GM12873 (cell line): ENCODE data around the gene NDST4.

ENCODE experiments used
- TF ChIP-seq, protein P1 (sequence below): IDR thresholded peaks from 2 replicates; pipeline ENCODE4 v1.5.1; 2012; ENCODE audit warnings: low read depth, mild to moderate bottlenecking, moderate library complexity, low read length, control low read depth; ENCODE audit not compliant: insufficient read depth; ENCODE audit errors: missing control alignments

The NDST4 gene

DNA sequence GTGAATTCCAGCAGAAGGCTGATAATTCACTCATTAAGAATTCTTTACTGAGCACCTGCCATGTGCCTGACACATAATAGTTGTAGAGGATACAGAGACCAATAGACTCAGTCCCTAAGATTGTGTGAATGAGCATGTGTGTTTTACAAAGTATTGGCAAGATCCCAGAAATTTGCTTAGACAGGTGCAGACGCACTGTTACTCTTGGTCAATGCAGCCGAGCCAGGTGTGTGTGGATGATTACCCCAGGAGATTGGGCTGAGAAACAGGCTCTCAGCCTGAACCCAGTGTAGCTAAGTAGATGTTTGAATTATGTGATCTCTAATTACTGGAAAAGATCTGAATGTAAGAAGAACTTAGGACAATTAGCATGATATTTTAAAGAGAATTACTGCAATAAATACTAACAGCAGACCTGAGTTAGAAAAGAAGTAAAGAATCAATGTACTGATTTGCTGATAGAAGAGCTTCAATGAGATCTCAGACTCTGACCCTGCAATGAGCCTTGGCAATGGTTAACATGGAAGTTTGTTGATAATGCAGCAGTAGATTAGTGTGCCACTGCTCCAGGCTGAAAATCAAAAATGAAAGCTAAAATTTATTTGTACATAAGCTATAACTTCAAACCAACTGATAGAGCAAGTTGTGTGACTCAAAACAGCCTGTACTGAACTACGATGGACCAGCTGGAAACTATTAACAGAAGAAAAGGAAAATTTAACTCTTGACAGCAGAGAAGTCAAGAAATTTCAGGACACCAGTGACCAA lies 32.2 kb upstream of the NDST4 start:
- TF ChIP-seq, protein P1, sequence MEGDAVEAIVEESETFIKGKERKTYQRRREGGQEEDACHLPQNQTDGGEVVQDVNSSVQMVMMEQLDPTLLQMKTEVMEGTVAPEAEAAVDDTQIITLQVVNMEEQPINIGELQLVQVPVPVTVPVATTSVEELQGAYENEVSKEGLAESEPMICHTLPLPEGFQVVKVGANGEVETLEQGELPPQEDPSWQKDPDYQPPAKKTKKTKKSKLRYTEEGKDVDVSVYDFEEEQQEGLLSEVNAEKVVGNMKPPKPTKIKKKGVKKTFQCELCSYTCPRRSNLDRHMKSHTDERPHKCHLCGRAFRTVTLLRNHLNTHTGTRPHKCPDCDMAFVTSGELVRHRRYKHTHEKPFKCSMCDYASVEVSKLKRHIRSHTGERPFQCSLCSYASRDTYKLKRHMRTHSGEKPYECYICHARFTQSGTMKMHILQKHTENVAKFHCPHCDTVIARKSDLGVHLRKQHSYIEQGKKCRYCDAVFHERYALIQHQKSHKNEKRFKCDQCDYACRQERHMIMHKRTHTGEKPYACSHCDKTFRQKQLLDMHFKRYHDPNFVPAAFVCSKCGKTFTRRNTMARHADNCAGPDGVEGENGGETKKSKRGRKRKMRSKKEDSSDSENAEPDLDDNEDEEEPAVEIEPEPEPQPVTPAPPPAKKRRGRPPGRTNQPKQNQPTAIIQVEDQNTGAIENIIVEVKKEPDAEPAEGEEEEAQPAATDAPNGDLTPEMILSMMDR: no peak

DNA sequence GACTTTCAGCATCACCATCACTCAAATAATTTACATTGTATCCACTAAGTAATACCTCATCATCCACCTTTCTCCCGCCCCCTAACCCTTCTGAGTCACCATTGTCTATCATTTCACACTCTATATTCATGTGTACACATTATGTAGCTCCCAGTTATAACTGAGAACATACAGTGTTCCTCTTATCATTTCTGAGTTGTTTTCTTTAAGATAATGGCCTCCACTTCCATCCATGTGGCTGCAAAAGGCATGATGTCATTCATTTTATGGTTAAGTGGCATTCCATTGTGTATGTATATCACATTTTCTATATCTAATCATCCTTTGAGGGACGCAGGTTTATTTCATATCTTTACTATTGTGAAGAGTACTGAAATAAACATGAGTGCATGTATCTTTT lies 14.6 kb upstream of the NDST4 start:
- TF ChIP-seq, protein P1: no peak

DNA sequence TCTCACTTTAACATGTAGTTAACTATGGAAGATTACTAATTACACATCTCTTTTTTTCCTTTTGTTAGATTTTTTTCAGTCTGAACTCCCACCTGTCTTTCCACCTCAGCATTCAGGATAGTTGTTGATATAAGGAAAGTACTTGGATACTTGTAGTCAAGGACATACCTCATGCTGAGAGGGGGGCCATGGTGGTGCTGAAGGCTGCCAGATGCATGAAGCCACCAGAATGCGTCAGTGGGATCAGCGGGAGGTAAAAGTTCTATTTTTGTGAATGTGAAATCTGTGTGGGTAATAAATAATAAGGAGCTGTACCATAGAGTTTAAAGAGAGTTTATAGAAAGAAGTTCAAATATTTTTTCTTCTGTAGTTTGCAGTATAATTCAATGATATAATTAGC lies 13.1 kb upstream of the NDST4 start:
- TF ChIP-seq, protein P1: no peak

DNA sequence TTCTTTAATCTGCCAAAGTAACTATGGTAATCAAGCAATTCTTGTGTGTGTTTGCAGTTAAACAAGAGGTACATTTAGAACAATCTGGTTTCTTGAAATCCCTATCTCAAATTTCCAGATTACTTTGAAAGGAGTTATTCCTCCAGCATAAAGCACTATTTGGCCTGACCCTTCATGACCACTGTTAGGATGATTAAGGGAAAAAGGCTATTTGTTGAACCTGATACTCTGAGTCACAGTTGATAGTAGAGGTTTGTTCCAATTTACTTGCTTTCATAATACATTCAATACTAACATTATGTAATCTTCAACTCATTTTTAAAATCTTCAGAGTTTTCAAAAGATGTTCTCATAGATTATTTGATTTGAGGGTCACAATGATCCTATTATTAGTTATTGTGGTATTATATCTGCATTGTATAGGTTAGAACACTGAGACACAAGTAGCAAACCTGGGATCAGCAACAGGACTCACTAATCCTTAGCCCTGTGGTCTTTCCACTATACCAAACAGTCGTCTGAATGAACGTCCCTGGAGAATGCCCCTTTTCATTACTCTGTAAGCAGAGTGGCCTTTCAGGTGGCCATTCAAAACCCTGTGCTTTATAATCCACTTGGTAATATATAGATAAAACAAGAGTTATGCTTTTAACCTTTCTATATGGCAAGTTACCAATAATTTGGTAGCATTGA lies 8.1 kb upstream of the NDST4 start:
- TF ChIP-seq, protein P1: no peak

DNA sequence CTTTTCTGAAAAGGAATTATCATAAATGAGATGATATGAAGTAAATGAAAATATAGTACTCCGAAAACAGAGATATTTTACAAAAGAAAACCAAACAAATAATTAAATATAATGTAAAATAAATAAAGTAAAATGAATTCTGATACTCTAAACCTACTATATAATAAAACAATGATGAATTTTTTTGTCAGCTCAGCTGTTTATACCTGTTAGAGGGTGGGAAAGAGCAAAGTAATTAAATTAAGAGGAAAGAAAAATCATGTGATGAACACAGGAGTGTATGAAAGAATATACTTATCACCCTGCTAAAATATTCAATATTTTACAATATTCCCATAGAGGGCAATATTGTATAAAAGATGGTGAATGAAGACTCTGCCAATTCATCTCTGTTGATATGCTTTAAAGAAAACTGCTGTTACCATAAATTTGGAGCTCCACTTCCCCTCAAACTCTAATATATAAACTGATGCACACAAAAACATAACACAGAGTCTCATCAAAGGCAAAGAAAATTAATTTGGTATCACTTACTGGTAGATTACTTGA lies 6.5 kb upstream of the NDST4 start:
- TF ChIP-seq, protein P1: no peak

DNA sequence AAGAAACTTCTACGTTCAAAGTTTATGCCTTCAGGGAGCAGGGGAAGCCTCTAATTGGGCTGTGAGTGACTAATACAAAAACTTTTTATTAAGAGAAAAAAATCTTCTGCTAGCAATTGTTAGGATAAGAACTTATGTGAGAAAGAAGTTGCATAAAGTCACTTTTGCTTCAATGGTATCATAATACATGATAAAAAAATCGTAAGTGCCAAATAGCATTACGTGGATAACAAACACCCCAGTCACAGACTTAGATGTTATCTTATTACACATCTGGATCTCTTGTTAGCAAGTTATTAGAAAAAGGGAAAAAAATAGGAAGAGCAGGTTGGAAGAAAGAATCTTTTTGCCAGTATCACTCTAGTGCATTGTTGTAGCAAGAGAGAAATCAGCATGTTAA lies 4.2 kb upstream of the NDST4 start:
- TF ChIP-seq, protein P1: no peak
